Mesendoderm (in vitro differentiated cells): ENCODE data around the gene FMO2.

Experiments
- DNase-seq: peaks from one replicate; pipeline ENCODE4 v3.0.0; 2013
- H2AK5ac ChIP-seq: 2 replicates; pipeline ENCODE4 v1.6.1; 2013; ENCODE audit warnings: low read length, inconsistent platforms
- H2BK120ac ChIP-seq: 2 replicates; pipeline ENCODE4 v1.6.1; 2013; ENCODE audit warnings: low read depth, mild to moderate bottlenecking, low read length, moderate library complexity, mixed read lengths
- H2BK15ac ChIP-seq: replicated peaks from 2 replicates; pipeline ENCODE4 v1.6.1; 2013; ENCODE audit warnings: low read depth, mild to moderate bottlenecking, moderate library complexity
- H2BK5ac ChIP-seq: 2 replicates; pipeline ENCODE4 v1.6.1; 2013; ENCODE audit warnings: low read length, inconsistent platforms
- H3K18ac ChIP-seq: 2 replicates; pipeline ENCODE4 v1.6.1; 2013; ENCODE audit warnings: mild to moderate bottlenecking, low read length, mixed read lengths
- H3K23ac ChIP-seq: one replicate; pipeline ENCODE4 v1.6.1; 2013; ENCODE audit warnings: low read length
- H3K27ac ChIP-seq: 2 replicates; pipeline ENCODE4 v1.5.1; 2013; ENCODE audit warnings: low read depth, mild to moderate bottlenecking, inconsistent platforms, low read length, moderate library complexity
- H3K27me3 ChIP-seq: 2 replicates; pipeline ENCODE4 v1.6.1; 2013; ENCODE audit warnings: low read length, control low read depth, mild to moderate bottlenecking, inconsistent platforms; ENCODE audit not compliant: insufficient read depth, poor library complexity
- H3K36me3 ChIP-seq: 2 replicates; pipeline ENCODE4 v1.6.1; 2013; ENCODE audit warnings: low read length, inconsistent platforms; ENCODE audit not compliant: control insufficient read depth, insufficient read depth
- H3K4ac ChIP-seq: one replicate; pipeline ENCODE4 v1.6.1; 2013; ENCODE audit warnings: low read depth, mild to moderate bottlenecking, low read length, moderate library complexity
- H3K4me1 ChIP-seq: 2 replicates; pipeline ENCODE4 v1.6.1; 2013; ENCODE audit warnings: low read depth, low read length, inconsistent platforms; ENCODE audit not compliant: control insufficient read depth
- H3K4me2 ChIP-seq: 2 replicates; pipeline ENCODE4 v1.6.1; 2013; ENCODE audit warnings: low read length
- H3K4me3 ChIP-seq: 2 replicates; pipeline ENCODE4 v1.5.1; 2013; ENCODE audit warnings: mild to moderate bottlenecking, low read length
- H3K56ac ChIP-seq: one replicate; pipeline ENCODE4 v1.6.1; 2013; ENCODE audit warnings: low read length
- H3K79me1 ChIP-seq: 2 replicates; pipeline ENCODE4 v1.6.1; 2013; ENCODE audit warnings: low read length, inconsistent platforms
- H3K79me2 ChIP-seq: 2 replicates; pipeline ENCODE4 v1.6.1; 2013; ENCODE audit warnings: mild to moderate bottlenecking, low read length; ENCODE audit not compliant: control insufficient read depth, insufficient read depth
- H3K9ac ChIP-seq: 2 replicates; pipeline ENCODE4 v1.6.1; 2013; ENCODE audit warnings: low read length, inconsistent platforms
- H4K5ac ChIP-seq: one replicate; pipeline ENCODE4 v1.6.1; 2013; ENCODE audit warnings: low read length
- H4K8ac ChIP-seq: one replicate; pipeline ENCODE4 v1.6.1; 2013; ENCODE audit warnings: low read depth, mild to moderate bottlenecking, control low read depth, low read length, moderate library complexity
- WGBS: extraction: QIAGEN DNeasy Blood & Tissue Kit; methylation state at CpG from one replicate; pipeline ENCODE4 v1.1.7; 2013; ENCODE audit warnings: low lambda C conversion rate, missing lambda C conversion rate; ENCODE audit not compliant: insufficient coverage; ENCODE audit errors: extremely low coverage; 5-methylcytosine and 5-hydroxymethylcytosine counted together

The FMO2 gene

GRCh38 chr1:171161431-171161830 lies 23.7 kb upstream of the FMO2 start:
- H3K18ac ChIP-seq, result no peak overlapping the region
- no peaks in the 10 kb centered on the region for H3K36me3 ChIP-seq
- no peak overlapping the region for H3K23ac ChIP-seq
- H3K4me2 ChIP-seq, result no peak overlapping the region
- no peak overlapping the region for H3K9ac ChIP-seq
- no peak overlapping the region for H2BK120ac ChIP-seq
- H4K5ac ChIP-seq, result no peak overlapping the region
- no peaks in the 10 kb centered on the region for H3K4me1 ChIP-seq
- no peak overlapping the region for H2BK5ac ChIP-seq
- DNase-seq, result no peak
- no peak overlapping the region for H2BK15ac ChIP-seq
- H4K8ac ChIP-seq, result no peak overlapping the region
- no peak overlapping the region for H3K27ac ChIP-seq
- H3K27me3 ChIP-seq, result no peaks in the 10 kb centered on the region
- H3K79me1 ChIP-seq, result no peaks in the 10 kb centered on the region
- H3K4ac ChIP-seq, result no peak overlapping the region
- H3K56ac ChIP-seq, result no peak overlapping the region
- no peaks in the 10 kb centered on the region for H3K79me2 ChIP-seq
- no peak overlapping the region for H3K4me3 ChIP-seq
- no peak overlapping the region for H2AK5ac ChIP-seq

DNA sequence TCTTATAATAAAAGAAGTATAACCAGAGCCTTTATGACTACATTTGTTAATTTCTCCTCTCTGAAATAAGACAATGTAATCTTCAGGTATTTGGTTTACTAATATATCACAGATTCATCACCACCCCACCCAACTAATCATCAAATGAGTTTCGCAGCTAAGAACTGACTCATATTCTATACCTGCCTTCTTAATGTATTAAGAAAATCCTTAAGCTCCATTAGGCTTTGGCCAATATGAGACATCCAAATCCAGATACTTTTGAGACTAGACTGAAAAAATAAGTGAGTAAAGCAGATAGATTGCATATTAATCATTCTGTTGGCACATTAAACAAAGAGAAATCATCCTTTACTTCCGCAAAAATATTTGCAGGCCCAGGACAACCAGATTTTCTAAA lies 18.7 kb upstream of the FMO2 start:
- Histone ChIP-seq H3K79me1 (no peaks in the 10 kb centered on the region), H3K36me3 (no peaks in the 10 kb centered on the region), H3K23ac (no peak overlapping the region), H3K4me3 (no peak overlapping the region), H3K9ac (no peak overlapping the region), H3K56ac (no peak overlapping the region), H2BK15ac (no peak overlapping the region), H4K8ac (no peak overlapping the region), H3K27ac (no peak overlapping the region), H4K5ac (no peak overlapping the region), H2BK5ac (no peak overlapping the region), H3K79me2 (no peaks in the 10 kb centered on the region), H2BK120ac (no peak overlapping the region), H3K4ac (no peak overlapping the region), H3K4me2 (no peak overlapping the region), H2AK5ac (no peak overlapping the region), H3K4me1 (no peaks in the 10 kb centered on the region), H3K27me3 (no peaks in the 10 kb centered on the region), H3K18ac (no peak overlapping the region)
- no CpG with 5 or more reads among the region's 2 CpGs for WGBS
- no peak for DNase-seq

DNA sequence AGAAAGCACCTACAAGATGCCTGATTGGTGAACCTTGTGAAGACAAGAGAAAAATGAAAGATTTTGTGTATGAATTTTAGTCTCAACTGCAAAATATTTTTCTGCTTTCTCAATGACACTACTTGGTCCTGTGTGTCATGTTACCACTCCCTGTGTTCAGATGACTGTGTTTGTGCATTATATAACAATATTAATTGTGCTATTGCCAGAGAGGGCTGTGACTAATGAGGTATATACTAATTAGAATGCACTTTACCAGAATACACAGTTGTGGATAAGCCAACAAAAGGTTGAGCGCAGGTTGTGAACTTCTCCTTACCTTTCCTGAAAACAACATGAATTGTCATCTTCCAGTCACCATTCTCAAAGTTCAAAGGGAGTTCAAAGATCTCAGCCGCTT lies 17.3 kb upstream of the FMO2 start:
- H3K79me2 ChIP-seq, result no peaks in the 10 kb centered on the region
- no peak for DNase-seq
- H3K36me3 ChIP-seq, result no peaks in the 10 kb centered on the region
- H3K9ac ChIP-seq, result no peak overlapping the region
- H3K4ac ChIP-seq, result no peak overlapping the region
- H4K8ac ChIP-seq, result no peak overlapping the region
- no peak overlapping the region for H3K56ac ChIP-seq
- no peaks in the 10 kb centered on the region for H3K27me3 ChIP-seq
- no peak overlapping the region for H2BK5ac ChIP-seq
- H4K5ac ChIP-seq, result no peak overlapping the region
- H3K18ac ChIP-seq, result no peak overlapping the region
- no peak overlapping the region for H2BK15ac ChIP-seq
- H3K4me3 ChIP-seq, result no peak overlapping the region
- no peak overlapping the region for H2AK5ac ChIP-seq
- H3K23ac ChIP-seq, result no peak overlapping the region
- H3K4me1 ChIP-seq, result no peaks in the 10 kb centered on the region
- H3K27ac ChIP-seq, result no peak overlapping the region
- no CpG with 5 or more reads among the region's 2 CpGs for WGBS
- no peaks in the 10 kb centered on the region for H3K79me1 ChIP-seq
- no peak overlapping the region for H2BK120ac ChIP-seq
- no peak overlapping the region for H3K4me2 ChIP-seq

DNA sequence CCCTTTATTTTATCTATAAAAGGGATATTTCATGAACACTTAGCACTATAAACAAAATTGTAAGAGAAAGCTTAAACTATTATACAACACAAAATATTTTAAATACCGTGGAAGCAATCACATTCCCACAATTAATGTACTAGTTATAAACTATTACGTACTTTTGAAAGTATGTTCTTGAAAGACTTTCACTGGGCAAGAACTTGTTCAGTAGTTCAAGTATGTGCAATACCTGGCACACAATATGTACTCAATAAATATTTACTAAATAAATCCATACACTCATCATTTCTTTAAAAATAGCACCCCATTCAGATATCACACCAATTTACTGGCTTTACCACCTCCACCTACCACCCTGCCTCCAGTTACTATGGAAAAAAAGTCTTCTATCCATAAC lies 12.6 kb upstream of the FMO2 start:
- H3K79me2 ChIP-seq, result no peaks in the 10 kb centered on the region
- no peak overlapping the region for H4K8ac ChIP-seq
- no peak overlapping the region for H4K5ac ChIP-seq
- no peak overlapping the region for H3K27ac ChIP-seq
- H3K4me1 ChIP-seq, result no peaks in the 10 kb centered on the region
- no peaks in the 10 kb centered on the region for H3K27me3 ChIP-seq
- no peak overlapping the region for H2BK15ac ChIP-seq
- H3K79me1 ChIP-seq, result no peaks in the 10 kb centered on the region
- H3K4ac ChIP-seq, result no peak overlapping the region
- H3K9ac ChIP-seq, result no peak overlapping the region
- no peaks in the 10 kb centered on the region for H3K36me3 ChIP-seq
- no peak overlapping the region for H2AK5ac ChIP-seq
- H3K4me3 ChIP-seq, result no peak overlapping the region
- no peak overlapping the region for H2BK120ac ChIP-seq
- H3K4me2 ChIP-seq, result no peak overlapping the region
- H3K18ac ChIP-seq, result no peak overlapping the region
- H2BK5ac ChIP-seq, result no peak overlapping the region
- no peak overlapping the region for H3K23ac ChIP-seq
- no peak overlapping the region for H3K56ac ChIP-seq
- WGBS, result 100% methylated on average over 1 of the region's 2 CpGs
- no peak for DNase-seq

GRCh38 chr1:171173069-171173468 lies 12.0 kb upstream of the FMO2 start:
- Histone ChIP-seq H3K56ac (no peak overlapping the region), H3K4me3 (no peak overlapping the region), H3K79me2 (no peaks in the 10 kb centered on the region), H3K9ac (no peak overlapping the region), H3K4me2 (no peak overlapping the region), H3K4me1 (no peaks in the 10 kb centered on the region), H3K79me1 (no peaks in the 10 kb centered on the region), H4K5ac (no peak overlapping the region), H3K27ac (no peak overlapping the region), H2AK5ac (no peak overlapping the region), H4K8ac (no peak overlapping the region), H3K27me3 (no peaks in the 10 kb centered on the region), H3K18ac (no peak overlapping the region), H2BK5ac (no peak overlapping the region), H3K23ac (no peak overlapping the region), H3K4ac (no peak overlapping the region), H3K36me3 (no peaks in the 10 kb centered on the region), H2BK120ac (no peak overlapping the region), H2BK15ac (no peak overlapping the region)
- DNase-seq, result no peak
- no CpG with 5 or more reads among the region's 1 CpG for WGBS

- no CpG with 5 or more reads among the region's 1 CpG for WGBS
- Histone ChIP-seq H3K27me3 (no peaks in the 10 kb centered on the region), H2BK15ac (no peak overlapping the region), H2BK120ac (no peak overlapping the region), H3K4me3 (no peak overlapping the region), H3K4me1 (peaks cover 1% of the 10 kb centered on the region), H3K36me3 (no peaks in the 10 kb centered on the region), H3K23ac (no peak overlapping the region), H3K4me2 (no peak overlapping the region), H3K27ac (no peak overlapping the region), H3K4ac (no peak overlapping the region), H4K8ac (no peak overlapping the region), H2BK5ac (no peak overlapping the region), H2AK5ac (no peak overlapping the region), H3K56ac (no peak overlapping the region), H3K18ac (no peak overlapping the region), H3K9ac (no peak overlapping the region), H3K79me1 (no peaks in the 10 kb centered on the region), H3K79me2 (no peaks in the 10 kb centered on the region), H4K5ac (no peak overlapping the region)
- no peak for DNase-seq
Observed at GRCh38 chr1:171174560-171175294, 10.4 kb upstream of the FMO2 start.
